ENCODE results near the gene SPDYA. TPM values are rescaled to one million over a fixed set of nuclear protein-coding genes. Genes with fewer than 3 reads are reported as not detected.
A peak's percentile ranks its signal among the peaks of the same experiment; 100 is the strongest.
"Not testable (repeated sequence)": the region's sequence is repeated elsewhere in the genome, so short reads cannot be mapped to it uniquely, and the experiment has no call there.

The SPDYA gene
- total and polyA plus RNA-seq, 5 donors, result 0.27 to 1.3 (median 0.56) TPM; not detected in 2

DNA sequence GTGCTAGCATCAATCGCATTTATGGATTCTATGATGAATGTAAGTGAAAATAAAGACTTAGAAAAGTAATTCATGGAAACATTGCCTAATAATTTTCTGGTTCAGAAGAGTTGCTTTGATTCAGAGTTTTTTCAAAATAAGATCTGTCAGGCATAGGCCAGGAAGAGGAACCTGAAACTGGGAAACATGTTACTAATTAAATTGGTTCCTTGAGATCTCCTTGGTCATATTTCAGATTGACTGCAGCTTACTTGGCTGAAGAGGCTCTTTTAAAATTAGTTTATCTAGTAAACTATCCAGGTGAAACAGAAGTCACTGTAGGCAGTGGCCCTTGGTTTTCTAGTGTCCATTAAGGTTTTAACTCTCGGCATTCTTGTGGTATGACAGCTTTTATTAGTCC is 31.6 kb upstream of the SPDYA start:
- intact Hi-C loops (cut with DNase I), result no loop called here
- DNase-seq, result no peak
- Histone ChIP-seq H3K27me3 (ENCODE audit: control insufficient read depth, insufficient read depth) (no peaks in the 10 kb centered on the region), H3K4me3 (ENCODE audit: low read length) (no peak overlapping the region), H3K9me3 (ENCODE audit: control insufficient read depth, low read length) (no peaks in the 10 kb centered on the region), H3K27ac (ENCODE audit: low read length) (no peak overlapping the region), H3K4me1 (ENCODE audit: control insufficient read depth, insufficient read depth, low read length) (peaks cover 11% of the 10 kb centered on the region)
- 95% methylated on average over 2 of the region's 2 CpGs for WGBS
- no peak for ATAC-seq

DNA sequence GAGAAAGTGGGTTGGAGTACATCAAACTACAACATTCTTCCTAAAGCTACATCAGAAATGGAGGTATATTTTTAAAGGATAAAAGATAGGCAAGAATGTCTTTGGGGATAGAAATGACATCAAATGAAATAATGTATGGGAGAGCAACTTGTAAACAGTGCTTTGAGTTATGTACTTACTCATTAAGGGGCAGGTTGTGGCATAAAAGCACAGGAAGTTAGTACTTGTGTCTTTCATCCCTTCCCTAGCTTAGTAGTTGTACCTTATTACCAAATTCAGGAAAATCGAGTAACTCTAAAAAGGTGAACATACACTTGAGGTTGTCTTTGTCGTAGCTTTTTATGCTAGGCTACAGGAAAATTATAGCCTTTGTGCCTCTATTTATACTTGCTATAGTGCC is 30.1 kb upstream of the SPDYA start:
- intact Hi-C loops (cut with DNase I), result no loop called here
- H3K4me3 ChIP-seq (ENCODE audit: low read length), result no peak overlapping the region
- peaks cover 6% of the 10 kb centered on the region for H3K4me1 ChIP-seq (ENCODE audit: control insufficient read depth, insufficient read depth, low read length)
- no peaks in the 10 kb centered on the region for H3K27me3 ChIP-seq (ENCODE audit: control insufficient read depth, insufficient read depth)
- H3K27ac ChIP-seq (ENCODE audit: low read length), result no peak overlapping the region
- H3K9me3 ChIP-seq (ENCODE audit: control insufficient read depth, low read length), result no peaks in the 10 kb centered on the region
- DNase-seq, result no peak
- WGBS, result 93% methylated on average over 2 of the region's 2 CpGs
- ATAC-seq, result no peak

DNA sequence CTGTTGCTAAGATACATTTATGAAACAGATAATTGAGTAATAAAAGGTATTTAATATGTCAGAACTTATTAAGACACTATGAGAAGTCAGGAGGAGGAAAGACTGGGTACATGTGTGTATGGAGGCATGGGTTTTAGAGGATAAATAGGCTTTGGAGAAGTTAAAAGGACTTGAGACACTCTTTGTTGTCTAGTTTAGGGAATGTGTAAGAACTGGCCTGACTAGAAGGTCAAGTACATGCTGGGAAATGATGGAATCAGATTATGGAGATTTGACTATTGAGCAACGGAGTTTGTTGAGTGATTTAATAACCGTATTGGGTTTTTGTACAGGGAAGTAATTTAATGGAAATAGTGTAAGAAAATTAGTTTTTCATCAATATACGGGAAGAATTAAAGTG is 28.2 kb upstream of the SPDYA start:
- no peak overlapping the region for H3K4me3 ChIP-seq (ENCODE audit: low read length)
- WGBS, result 79% methylated on average over 3 of the region's 3 CpGs
- DNase-seq (no peak), ATAC-seq (no peak)
- no peak overlapping the region for H3K27ac ChIP-seq (ENCODE audit: low read length)
- H3K27me3 ChIP-seq (ENCODE audit: control insufficient read depth, insufficient read depth), result no peaks in the 10 kb centered on the region
- H3K9me3 ChIP-seq (ENCODE audit: control insufficient read depth, low read length), result no peaks in the 10 kb centered on the region
- intact Hi-C loops (cut with DNase I), result no loop called here
- peaks cover 5% of the 10 kb centered on the region for H3K4me1 ChIP-seq (ENCODE audit: control insufficient read depth, insufficient read depth, low read length)

DNA sequence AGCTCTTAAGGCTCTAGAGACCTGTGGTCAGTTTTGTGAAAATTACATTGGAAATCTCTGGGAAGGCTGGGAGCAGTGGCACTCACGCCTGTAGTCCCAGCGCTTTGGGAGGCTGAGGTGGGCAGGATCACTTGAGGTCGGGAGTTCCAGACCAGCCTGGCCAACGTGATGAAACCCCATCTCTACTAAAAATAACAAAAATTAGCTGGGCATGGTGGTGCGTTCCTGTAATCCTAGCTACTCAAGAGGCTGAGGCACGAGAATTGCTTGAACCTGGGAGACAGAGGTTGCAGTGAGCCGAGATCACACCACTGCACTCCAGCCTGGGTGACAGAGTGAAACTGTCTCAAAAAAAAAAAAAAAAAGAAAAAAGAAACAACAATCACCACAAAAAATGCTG is 26.1 kb upstream of the SPDYA start:
- 74% methylated on average over 7 of the region's 7 CpGs for WGBS
- H3K27ac ChIP-seq (ENCODE audit: low read length); H3K4me1 ChIP-seq (ENCODE audit: control insufficient read depth, insufficient read depth, low read length); H3K4me3 ChIP-seq (ENCODE audit: low read length); ATAC-seq; H3K27me3 ChIP-seq (ENCODE audit: control insufficient read depth, insufficient read depth); H3K9me3 ChIP-seq (ENCODE audit: control insufficient read depth, low read length); DNase-seq; intact Hi-C loops (cut with DNase I): not testable (repeated sequence)

GRCh38 chr2:28796620-28797019 is 14.0 kb upstream of the SPDYA start:
- intact Hi-C loops (cut with DNase I), result no loop called here
- DNase-seq, result no peak
- H3K9me3 ChIP-seq (ENCODE audit: control insufficient read depth, low read length), result no peaks in the 10 kb centered on the region
- H3K27ac ChIP-seq (ENCODE audit: low read length), result peak overlapping the region; percentile 19
- no peak overlapping the region for H3K4me3 ChIP-seq (ENCODE audit: low read length)
- WGBS, result 41% methylated on average over 4 of the region's 4 CpGs
- no peaks in the 10 kb centered on the region for H3K4me1 ChIP-seq (ENCODE audit: control insufficient read depth, insufficient read depth, low read length)
- H3K27me3 ChIP-seq (ENCODE audit: control insufficient read depth, insufficient read depth), result no peaks in the 10 kb centered on the region
- peak in 1 of 2 donors; percentile 41 for ATAC-seq

- Histone ChIP-seq H3K9me3 (ENCODE audit: control insufficient read depth, low read length) (no peaks in the 10 kb centered on the region), H3K4me1 (ENCODE audit: control insufficient read depth, insufficient read depth, low read length) (no peaks in the 10 kb centered on the region), H3K4me3 (ENCODE audit: low read length) (no peak overlapping the region), H3K27ac (ENCODE audit: low read length) (no peak overlapping the region), H3K27me3 (ENCODE audit: control insufficient read depth, insufficient read depth) (no peaks in the 10 kb centered on the region)
- WGBS, result 94% methylated on average over 3 of the region's 3 CpGs
- DNase-seq (no peak), ATAC-seq (no peak)
- intact Hi-C loops (cut with DNase I), result no loop called here
Measured at GRCh38 chr2:28801726-28802125, 8.9 kb upstream of the SPDYA start.

GRCh38 chr2:28802975-28803429 is 7.6 kb upstream of the SPDYA start:
- DNase-seq, result peak in 1 of 3 donors; percentile 63
- Histone ChIP-seq H3K4me1 (ENCODE audit: control insufficient read depth, insufficient read depth, low read length) (no peaks in the 10 kb centered on the region), H3K9me3 (ENCODE audit: control insufficient read depth, low read length) (no peaks in the 10 kb centered on the region), H3K27me3 (ENCODE audit: control insufficient read depth, insufficient read depth) (no peaks in the 10 kb centered on the region), H3K27ac (ENCODE audit: low read length) (no peak overlapping the region), H3K4me3 (ENCODE audit: low read length) (no peak overlapping the region)
- ATAC-seq, result peak; percentile 41 to 48
- 75% methylated on average over 4 of the region's 4 CpGs for WGBS
- intact Hi-C loops (cut with DNase I), result no loop called here

DNA sequence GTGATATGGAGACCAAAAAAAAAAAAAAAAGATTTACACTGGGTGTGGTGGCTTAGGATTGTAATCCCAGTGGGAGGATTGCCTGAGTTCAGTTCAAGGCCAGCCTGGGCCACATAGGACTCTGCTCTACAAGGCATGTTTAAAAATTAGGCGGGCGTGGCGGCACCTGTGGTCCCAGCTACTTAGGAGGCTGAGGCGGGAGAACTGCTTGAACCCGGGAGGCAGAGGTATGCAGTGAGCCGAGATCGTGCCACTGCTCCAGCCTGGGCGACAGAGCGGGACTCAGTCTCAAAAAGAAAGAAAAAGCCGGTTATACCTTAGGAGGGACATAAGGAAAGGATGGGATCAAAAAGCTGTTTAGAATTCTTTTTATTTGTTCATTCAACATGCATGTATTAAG is 707 bp upstream of the SPDYA start:
- peak; percentile 17 to 18 for ATAC-seq
- Histone ChIP-seq H3K27me3 (ENCODE audit: control insufficient read depth, insufficient read depth) (no peaks in the 10 kb centered on the region), H3K27ac (ENCODE audit: low read length) (no peak overlapping the region), H3K4me1 (ENCODE audit: control insufficient read depth, insufficient read depth, low read length) (no peaks in the 10 kb centered on the region), H3K4me3 (ENCODE audit: low read length) (peak overlapping the region; percentile 31), H3K9me3 (ENCODE audit: control insufficient read depth, low read length) (no peaks in the 10 kb centered on the region)
- 78% methylated on average over 10 of the region's 10 CpGs for WGBS
- intact Hi-C loops (cut with DNase I), result no loop called here
- DNase-seq, result peak in 1 of 3 donors; percentile 51

DNA sequence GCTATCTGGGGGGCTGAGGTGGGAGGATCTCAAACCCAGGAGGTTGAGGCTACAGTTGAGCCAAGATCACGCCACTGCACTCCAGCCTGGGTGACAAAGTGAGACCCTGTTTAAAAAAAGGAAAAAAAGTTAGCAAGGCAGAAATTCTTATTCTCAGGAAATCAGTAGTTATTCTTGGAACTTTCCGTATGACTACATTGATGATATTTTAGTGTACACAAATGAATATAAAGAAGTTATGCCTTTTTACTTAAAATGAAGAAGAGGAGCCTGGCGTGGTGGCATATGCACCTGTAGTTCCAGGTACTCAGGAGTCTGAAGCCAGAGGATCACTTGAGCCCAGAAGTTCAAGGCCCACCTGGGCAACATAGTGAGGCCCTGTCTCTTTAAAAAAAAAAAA is 7.4 kb downstream of the SPDYA start:
- 91% methylated on average over 3 of the region's 3 CpGs for WGBS
- DNase-seq, result no peak
- H3K4me3 ChIP-seq (ENCODE audit: low read length), result no peak overlapping the region
- no peak overlapping the region for H3K27ac ChIP-seq (ENCODE audit: low read length)
- no peaks in the 10 kb centered on the region for H3K4me1 ChIP-seq (ENCODE audit: control insufficient read depth, insufficient read depth, low read length)
- H3K9me3 ChIP-seq (ENCODE audit: control insufficient read depth, low read length), result no peaks in the 10 kb centered on the region
- intact Hi-C loops (cut with DNase I), result no loop called here
- ATAC-seq, result no peak
- H3K27me3 ChIP-seq (ENCODE audit: control insufficient read depth, insufficient read depth), result no peaks in the 10 kb centered on the region

GRCh38 chr2:28821295-28821958 is 10.8 kb downstream of the SPDYA start:
- Histone ChIP-seq H3K4me3 (ENCODE audit: low read length) (no peak overlapping the region), H3K4me1 (ENCODE audit: control insufficient read depth, insufficient read depth, low read length) (no peaks in the 10 kb centered on the region), H3K27ac (ENCODE audit: low read length) (no peak overlapping the region), H3K27me3 (ENCODE audit: control insufficient read depth, insufficient read depth) (no peaks in the 10 kb centered on the region), H3K9me3 (ENCODE audit: control insufficient read depth, low read length) (no peaks in the 10 kb centered on the region)
- 4% methylated on average over 8 of the region's 8 CpGs for WGBS
- intact Hi-C loops (cut with DNase I), result no loop called here
- ATAC-seq (peak; percentile 19 to 74), DNase-seq (no peak)

- no peaks in the 10 kb centered on the region for H3K4me1 ChIP-seq (ENCODE audit: control insufficient read depth, insufficient read depth, low read length)
- no peak for ATAC-seq
- no peak for DNase-seq
- H3K9me3 ChIP-seq (ENCODE audit: control insufficient read depth, low read length), result no peaks in the 10 kb centered on the region
- intact Hi-C loops (cut with DNase I), result no loop called here
- H3K27ac ChIP-seq (ENCODE audit: low read length), result no peak overlapping the region
- H3K4me3 ChIP-seq (ENCODE audit: low read length), result no peak overlapping the region
- no peaks in the 10 kb centered on the region for H3K27me3 ChIP-seq (ENCODE audit: control insufficient read depth, insufficient read depth)
Measured at GRCh38 chr2:28822036-28822435, 11.4 kb downstream of the SPDYA start.

DNA sequence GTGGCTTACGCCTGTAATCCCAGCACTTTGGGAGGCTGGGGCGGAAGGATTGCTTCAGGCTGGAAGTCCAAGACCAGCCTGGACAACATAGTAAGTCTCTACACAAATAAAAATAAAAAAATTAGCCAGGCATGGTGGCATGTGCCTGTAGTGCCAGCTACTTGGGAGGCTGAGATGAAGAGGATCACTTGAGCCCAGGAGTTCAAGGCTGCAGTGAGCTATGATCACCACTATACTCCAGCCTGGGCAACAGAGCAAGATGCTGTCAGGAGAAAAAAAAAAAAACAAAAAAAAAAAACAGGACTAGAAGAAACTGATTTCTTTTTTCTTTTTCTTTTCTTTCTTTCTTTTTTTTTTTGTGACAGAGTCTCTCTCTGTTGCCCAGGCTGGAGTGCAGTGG is 13.6 kb downstream of the SPDYA start:
- H3K4me1 ChIP-seq (ENCODE audit: control insufficient read depth, insufficient read depth, low read length), result no peaks in the 10 kb centered on the region
- H3K9me3 ChIP-seq (ENCODE audit: control insufficient read depth, low read length), result no peaks in the 10 kb centered on the region
- ATAC-seq, result no peak
- no peaks in the 10 kb centered on the region for H3K27me3 ChIP-seq (ENCODE audit: control insufficient read depth, insufficient read depth)
- DNase-seq, result no peak
- H3K4me3 ChIP-seq (ENCODE audit: low read length), result no peak overlapping the region
- intact Hi-C loops (cut with DNase I), result no loop called here
- no peak overlapping the region for H3K27ac ChIP-seq (ENCODE audit: low read length)
- WGBS, result 96% methylated on average over 2 of the region's 2 CpGs

Measured in right cardiac atrium (tissue), 5 donors.